ENCODE data around the gene DUSP15. TPM values are rescaled to one million over a fixed set of nuclear protein-coding genes. Genes with fewer than 3 reads are reported as not detected.

Gene DUSP15
- total and polyA plus RNA-seq, 12 donors: 2.4 to 17.6 (median 6.1) TPM

GRCh38 chr20:31835977-31836852 is 34.1 kb downstream of the DUSP15 start:
- no peak for TF ChIP-seq CTCF (IDR thresholded peaks at IDR 0.05)
- TF ChIP-seq POLR2A (IDR thresholded peaks at IDR 0.05): no peak
- 32 to 43% (median 38%) methylated on average over 8 to 14 of the region's 14 CpGs for WGBS, 4 donors
- H3K9me3 ChIP-seq (replicated peaks in 1 of 3): no peaks in the 10 kb centered on the region
- H3K27me3 ChIP-seq: no peaks in the 10 kb centered on the region
- H3K27ac ChIP-seq: peak overlapping the region in 1 of 5 donors; percentile 27
- intact Hi-C loops (cut with DNase I): no loop called here
- no peak overlapping the region for H3K4me3 ChIP-seq
- H3K36me3 ChIP-seq (replicated peaks in 1 of 2): no peaks in the 10 kb centered on the region
- peak; percentile 76 to 91 (median 89) for DNase-seq
- peaks cover 8 to 23% of the 10 kb centered on the region in 2 donors for H3K4me1 ChIP-seq (replicated peaks in 1 of 2)

GRCh38 chr20:31835554-31835953 is 34.8 kb downstream of the DUSP15 start:
- intact Hi-C loops (cut with DNase I): no loop called here
- no peaks in the 10 kb centered on the region for H3K27me3 ChIP-seq
- 76 to 93% (median 85%) methylated on average over 6 to 9 of the region's 9 CpGs for WGBS, 4 donors
- peak overlapping the region in 1 of 5 donors; percentile 27 for H3K27ac ChIP-seq
- peaks cover 8 to 23% of the 10 kb centered on the region in 2 donors for H3K4me1 ChIP-seq (replicated peaks in 1 of 2)
- no peak overlapping the region for H3K4me3 ChIP-seq
- no peak for DNase-seq
- no peaks in the 10 kb centered on the region for H3K9me3 ChIP-seq (replicated peaks in 1 of 3)
- no peak for TF ChIP-seq CTCF (IDR thresholded peaks at IDR 0.05)
- TF ChIP-seq POLR2A (IDR thresholded peaks at IDR 0.05): no peak
- no peaks in the 10 kb centered on the region for H3K36me3 ChIP-seq (replicated peaks in 1 of 2)

GRCh38 chr20:31833931-31834521 is 36.3 kb downstream of the DUSP15 start:
- intact Hi-C loops (cut with DNase I): no loop called here
- no peaks in the 10 kb centered on the region for H3K27me3 ChIP-seq
- no peak overlapping the region for H3K4me3 ChIP-seq
- H3K4me1 ChIP-seq (replicated peaks in 1 of 2): peaks cover 8 to 23% of the 10 kb centered on the region in 2 donors
- 69 to 80% (median 76%) methylated on average over 1 to 20 of the region's 20 CpGs for WGBS, 4 donors
- no peak for DNase-seq
- H3K36me3 ChIP-seq (replicated peaks in 1 of 2): no peaks in the 10 kb centered on the region
- no peaks in the 10 kb centered on the region for H3K9me3 ChIP-seq (replicated peaks in 1 of 3)
- peak overlapping the region in 1 of 5 donors; percentile 58 for H3K27ac ChIP-seq
- TF ChIP-seq CTCF (IDR thresholded peaks at IDR 0.05) (no peak), POLR2A (IDR thresholded peaks at IDR 0.05) (no peak)

- peak in 6 of 7 donors; percentile 49 to 80 (median 70) for DNase-seq
- TF ChIP-seq CTCF (IDR thresholded peaks at IDR 0.05) (peak; percentile 51 to 73 (median 60)), POLR2A (IDR thresholded peaks at IDR 0.05) (no peak)
- Histone ChIP-seq H3K9me3 (replicated peaks in 1 of 3) (no peaks in the 10 kb centered on the region), H3K27ac (peak overlapping the region in 1 of 5 donors; percentile 58), H3K4me1 (replicated peaks in 1 of 2) (peaks cover 8 to 23% of the 10 kb centered on the region in 2 donors), H3K4me3 (no peak overlapping the region), H3K36me3 (replicated peaks in 1 of 2) (no peaks in the 10 kb centered on the region), H3K27me3 (no peaks in the 10 kb centered on the region)
- intact Hi-C loops (cut with DNase I): no loop called here
- WGBS, 4 donors: 29 to 59% (median 49%) methylated on average over 7 to 14 of the region's 14 CpGs
Measured at GRCh38 chr20:31833130-31833930, 37.0 kb downstream of the DUSP15 start.

Measured in adrenal gland (tissue), 12 donors.